Measurements from ENCODE around the gene RAMP3. TPM values are rescaled to one million over a fixed set of nuclear protein-coding genes. Genes with fewer than 3 reads are reported as not detected.

Gene RAMP3
- total and polyA plus RNA-seq, 10 of the 15 experiments (the other 5 are each of a cell fraction or from before 2014, with no cell fraction given) = not detected

DNA sequence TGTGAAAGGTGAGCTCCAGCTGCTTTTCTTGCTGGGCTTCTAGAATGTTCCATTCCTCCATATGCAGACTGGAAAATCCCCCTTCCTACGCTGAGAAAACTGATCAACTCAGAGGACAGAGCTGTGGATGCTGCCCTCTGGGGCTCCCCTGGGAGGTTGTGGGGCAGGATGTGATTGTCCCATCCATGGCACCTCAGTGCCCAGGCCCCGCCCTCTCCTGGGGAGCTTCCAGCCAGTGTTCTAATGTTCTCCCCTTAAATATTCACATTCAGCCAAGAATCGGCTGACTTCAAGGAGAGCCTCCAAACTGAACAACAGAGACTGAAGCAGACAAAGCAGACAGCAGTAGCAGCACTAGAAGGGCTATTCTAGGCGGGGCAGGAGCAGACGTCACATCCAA, 55.0 kb downstream of the RAMP3 start:
- ChIA-PET CTCF (interaction anchor here (0.9 kb wide), 1 partner anchor 10 kb away, joined by 3 read pairs; no protein-coding TSS in a partner anchor), POLR2A (no interaction called here), RAD21 (ENCODE audit: unreplicated experiment) (no interaction called here), SMC1A (ENCODE audit: uncharacterized antibody, unreplicated experiment) (no interaction called here)
- no peak for ATAC-seq
- Histone ChIP-seq H3K9me3 (replicated peaks; ENCODE audit: control insufficient read depth, insufficient read depth, low read length) (no peaks in the 10 kb centered on the region), H4K20me1 (ENCODE audit: control insufficient read depth, insufficient read depth) (no peaks in the 10 kb centered on the region), H3K36me3 (ENCODE audit: control insufficient read depth in 2 of 2, insufficient read depth in 2 of 2, low read length in 1 of 2) (no peaks in the 10 kb centered on the region), H3K79me2 (ENCODE audit: control insufficient read depth, insufficient read depth, low read length) (no peaks in the 10 kb centered on the region), H3K4me1 (ENCODE audit: control insufficient read depth, insufficient read depth, low read length) (no peaks in the 10 kb centered on the region), H3K27me3 (replicated peaks in 1 of 2; ENCODE audit: control insufficient read depth in 2 of 2, insufficient read depth in 2 of 2, low read length in 1 of 2) (no peaks in the 10 kb centered on the region; a peak in 1 of 4 replicates), H3K4me3 (no peak overlapping the region), H3K4me2 (ENCODE audit: control insufficient read depth, insufficient read depth) (no peak overlapping the region), H2AFZ (ENCODE audit: control insufficient read depth, low read depth, low read length) (no peak overlapping the region), H3K9ac (ENCODE audit: control insufficient read depth, insufficient read depth, low read length) (no peak overlapping the region), H3K27ac (ENCODE audit: control insufficient read depth, insufficient read depth) (no peak overlapping the region)
- FAIRE-seq = no peak
- WGBS (ENCODE audit: insufficient coverage, insufficient replicate concordance, low lambda C conversion rate, missing lambda C conversion rate) = 38% methylated on average over 5 of the region's 5 CpGs
- no peak for DNase-seq (ENCODE audit: low read depth, low spot score)
- in situ Hi-C loops (cut with MboI) (no loop called here), intact Hi-C loops (cut with micrococcal nuclease; ENCODE audit: unreplicated experiment) (no loop called here)
- TF ChIP-seq BMI1 (IDR thresholded peaks at IDR 0.05; ENCODE audit: borderline replicate concordance) (no peak), ATF7 (IDR thresholded peaks at IDR 0.05; ENCODE audit: low read depth) (no peak), MXI1 (IDR thresholded peaks at IDR 0.05; ENCODE audit: low read depth, low read length) (no peak), TCF3 (IDR thresholded peaks at IDR 0.05; ENCODE audit: borderline replicate concordance, insufficient read depth, low read depth, low read length) (no peak), RAD21 (IDR thresholded peaks at IDR 0.05; ENCODE audit: insufficient read depth, low read depth, low read length) (no peak), ZNF24 (IDR thresholded peaks at IDR 0.05) (no peak), E2F4 (IDR thresholded peaks at IDR 0.05; ENCODE audit: low read depth, low read length) (no peak), FOXK2 (IDR thresholded peaks at IDR 0.05) (no peak), NRF1 (conservative IDR thresholded peaks at IDR 0.05; ENCODE audit: low read depth, low read length) (no peak), MLLT1 (IDR thresholded peaks at IDR 0.05) (no peak), BHLHE40 (IDR thresholded peaks at IDR 0.05; ENCODE audit: borderline replicate concordance in 1 of 2, low read depth in 2 of 2, low read length in 1 of 2) (no peak), SP1 (IDR thresholded peaks at IDR 0.05; ENCODE audit: low read depth, low read length) (no peak), ZNF274 (IDR thresholded peaks at IDR 0.05; ENCODE audit: insufficient read depth, insufficient read length) (no peak), ESRRA (IDR thresholded peaks at IDR 0.05; ENCODE audit: low read length) (no peak), CHD4 (IDR thresholded peaks at IDR 0.05) (no peak), RUNX3 (IDR thresholded peaks at IDR 0.05; ENCODE audit: low read length) (no peak), PAX8 (IDR thresholded peaks at IDR 0.05) (no peak), HSF1 (IDR thresholded peaks at IDR 0.05; ENCODE audit: low read depth, low read length) (no peak)
- TF ChIP-seq, protein P1, sequence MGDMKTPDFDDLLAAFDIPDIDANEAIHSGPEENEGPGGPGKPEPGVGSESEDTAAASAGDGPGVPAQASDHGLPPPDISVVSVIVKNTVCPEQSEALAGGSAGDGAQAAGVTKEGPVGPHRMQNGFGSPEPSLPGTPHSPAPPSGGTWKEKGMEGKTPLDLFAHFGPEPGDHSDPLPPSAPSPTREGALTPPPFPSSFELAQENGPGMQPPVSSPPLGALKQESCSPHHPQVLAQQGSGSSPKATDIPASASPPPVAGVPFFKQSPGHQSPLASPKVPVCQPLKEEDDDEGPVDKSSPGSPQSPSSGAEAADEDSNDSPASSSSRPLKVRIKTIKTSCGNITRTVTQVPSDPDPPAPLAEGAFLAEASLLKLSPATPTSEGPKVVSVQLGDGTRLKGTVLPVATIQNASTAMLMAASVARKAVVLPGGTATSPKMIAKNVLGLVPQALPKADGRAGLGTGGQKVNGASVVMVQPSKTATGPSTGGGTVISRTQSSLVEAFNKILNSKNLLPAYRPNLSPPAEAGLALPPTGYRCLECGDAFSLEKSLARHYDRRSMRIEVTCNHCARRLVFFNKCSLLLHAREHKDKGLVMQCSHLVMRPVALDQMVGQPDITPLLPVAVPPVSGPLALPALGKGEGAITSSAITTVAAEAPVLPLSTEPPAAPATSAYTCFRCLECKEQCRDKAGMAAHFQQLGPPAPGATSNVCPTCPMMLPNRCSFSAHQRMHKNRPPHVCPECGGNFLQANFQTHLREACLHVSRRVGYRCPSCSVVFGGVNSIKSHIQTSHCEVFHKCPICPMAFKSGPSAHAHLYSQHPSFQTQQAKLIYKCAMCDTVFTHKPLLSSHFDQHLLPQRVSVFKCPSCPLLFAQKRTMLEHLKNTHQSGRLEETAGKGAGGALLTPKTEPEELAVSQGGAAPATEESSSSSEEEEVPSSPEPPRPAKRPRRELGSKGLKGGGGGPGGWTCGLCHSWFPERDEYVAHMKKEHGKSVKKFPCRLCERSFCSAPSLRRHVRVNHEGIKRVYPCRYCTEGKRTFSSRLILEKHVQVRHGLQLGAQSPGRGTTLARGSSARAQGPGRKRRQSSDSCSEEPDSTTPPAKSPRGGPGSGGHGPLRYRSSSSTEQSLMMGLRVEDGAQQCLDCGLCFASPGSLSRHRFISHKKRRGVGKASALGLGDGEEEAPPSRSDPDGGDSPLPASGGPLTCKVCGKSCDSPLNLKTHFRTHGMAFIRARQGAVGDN (IDR thresholded peaks at IDR 0.05) = no peak
- no TSS peak for BruUV-seq (replicated peaks)

Data from GM12878 (cell line).